Neural crest cell (in vitro differentiated cells): ENCODE results near the gene KDM3B. TPM values are rescaled to one million over a fixed set of nuclear protein-coding genes. Genes with fewer than 3 reads are reported as not detected.

Experiments
- DNase-seq: peaks from one replicate; pipeline ENCODE4 v3.0.0; 2021; ENCODE audit warnings: low read depth, mixed read lengths, low spot score
- H3K27ac Mint-ChIP-seq: one replicate; pipeline ENCODE4 v1.8.0; 2021; ENCODE audit warnings: mild to moderate bottlenecking, mixed read lengths; ENCODE audit not compliant: unreplicated experiment
- H3K27me3 Mint-ChIP-seq: 2 replicates; pipeline ENCODE4 v1.8.0; 2021; ENCODE audit warnings: low read depth, mild to moderate bottlenecking, mixed read lengths
- H3K36me3 Mint-ChIP-seq: 2 replicates; pipeline ENCODE4 v1.8.0; 2021; ENCODE audit warnings: low read depth, mild to moderate bottlenecking, mixed read lengths
- H3K4me1 Mint-ChIP-seq: 2 replicates; pipeline ENCODE4 v1.8.0; 2021; ENCODE audit warnings: mixed read lengths
- H3K4me3 Mint-ChIP-seq: one replicate; pipeline ENCODE4 v1.8.0; 2021; ENCODE audit warnings: mild to moderate bottlenecking, mixed read lengths
- H3K9me3 Mint-ChIP-seq: 2 replicates; pipeline ENCODE4 v1.8.0; 2021; ENCODE audit warnings: mixed read lengths
- CTCF ChIP-seq: fragments of 200-600 bp; sonication (generic); conservative IDR thresholded peaks from 2 replicates; pipeline ENCODE4 v1.5.0; 2021; ENCODE audit warnings: antibody characterized with exemption, mild to moderate bottlenecking
- total RNA-seq: library from RNA; stranded (reverse); gene quantifications from 2 replicates; pipeline ENCODE4 v1.2.1, GENCODE V29; 2021

Gene KDM3B
- total RNA-seq, 1 donor from 2014 or later = 100 TPM

DNA sequence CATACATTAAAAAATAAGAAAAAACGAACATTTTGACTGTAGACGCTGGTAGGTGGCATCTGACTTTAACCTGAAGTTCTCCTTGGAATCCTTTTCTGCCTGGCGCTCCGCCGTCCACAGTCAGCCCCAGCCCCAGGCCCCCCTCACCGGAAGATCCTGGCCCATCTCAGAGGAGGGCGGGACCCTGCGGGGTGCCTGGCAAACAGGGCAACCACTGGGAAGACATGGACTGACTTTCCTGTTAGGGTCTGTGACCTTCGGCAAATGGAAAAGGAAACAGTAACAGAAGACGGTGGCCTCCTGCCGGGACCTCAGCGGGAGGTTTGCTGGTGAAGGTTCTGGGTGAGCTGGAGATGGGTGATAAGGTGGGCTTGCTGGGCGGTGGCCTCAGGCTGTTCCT lies 101.1 kb downstream of the KDM3B start:
- Mint-ChIP-seq H3K27me3 (peaks cover 3% of the 10 kb centered on the region), H3K27ac (no peak overlapping the region), H3K9me3 (no peaks in the 10 kb centered on the region), H3K4me3 (no peak overlapping the region), H3K36me3 (no peaks in the 10 kb centered on the region), H3K4me1 (peaks cover 15% of the 10 kb centered on the region)
- no peak for DNase-seq
- no peak for TF ChIP-seq CTCF

DNA sequence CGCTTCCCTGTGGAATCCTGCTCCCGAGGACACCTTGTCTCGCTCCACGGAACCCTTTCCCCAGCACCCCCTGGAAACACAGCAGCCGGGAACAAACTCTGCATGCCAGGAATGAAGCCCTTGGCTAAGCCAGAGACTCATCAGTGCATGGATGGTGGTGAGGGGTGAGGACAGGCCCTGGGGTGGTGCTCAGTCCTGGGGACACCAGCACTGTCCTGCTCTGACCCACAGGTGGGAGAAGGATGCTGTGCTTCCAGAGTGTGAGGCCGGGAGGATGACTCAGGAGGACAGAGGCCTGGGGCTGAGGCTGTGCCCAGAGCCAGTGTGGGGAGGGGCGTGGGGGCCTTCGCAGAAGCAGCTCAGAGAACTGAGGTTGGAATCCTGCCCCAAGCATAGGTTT lies 101.6 kb downstream of the KDM3B start:
- Mint-ChIP-seq H3K27ac (no peak overlapping the region), H3K9me3 (no peaks in the 10 kb centered on the region), H3K4me3 (no peak overlapping the region), H3K36me3 (no peaks in the 10 kb centered on the region), H3K4me1 (peaks cover 9% of the 10 kb centered on the region), H3K27me3 (peaks cover 3% of the 10 kb centered on the region)
- no peak for TF ChIP-seq CTCF
- no peak for DNase-seq

- DNase-seq = no peak
- no peak overlapping the region for H3K4me3 Mint-ChIP-seq
- H3K36me3 Mint-ChIP-seq = no peaks in the 10 kb centered on the region
- H3K4me1 Mint-ChIP-seq = no peaks in the 10 kb centered on the region
- peaks cover 3% of the 10 kb centered on the region for H3K27me3 Mint-ChIP-seq
- peak overlapping the region; percentile 27 for H3K27ac Mint-ChIP-seq
- TF ChIP-seq CTCF = no peak
- H3K9me3 Mint-ChIP-seq = no peaks in the 10 kb centered on the region
Observed at GRCh38 chr5:138455232-138455930, 102.9 kb downstream of the KDM3B start.

DNA sequence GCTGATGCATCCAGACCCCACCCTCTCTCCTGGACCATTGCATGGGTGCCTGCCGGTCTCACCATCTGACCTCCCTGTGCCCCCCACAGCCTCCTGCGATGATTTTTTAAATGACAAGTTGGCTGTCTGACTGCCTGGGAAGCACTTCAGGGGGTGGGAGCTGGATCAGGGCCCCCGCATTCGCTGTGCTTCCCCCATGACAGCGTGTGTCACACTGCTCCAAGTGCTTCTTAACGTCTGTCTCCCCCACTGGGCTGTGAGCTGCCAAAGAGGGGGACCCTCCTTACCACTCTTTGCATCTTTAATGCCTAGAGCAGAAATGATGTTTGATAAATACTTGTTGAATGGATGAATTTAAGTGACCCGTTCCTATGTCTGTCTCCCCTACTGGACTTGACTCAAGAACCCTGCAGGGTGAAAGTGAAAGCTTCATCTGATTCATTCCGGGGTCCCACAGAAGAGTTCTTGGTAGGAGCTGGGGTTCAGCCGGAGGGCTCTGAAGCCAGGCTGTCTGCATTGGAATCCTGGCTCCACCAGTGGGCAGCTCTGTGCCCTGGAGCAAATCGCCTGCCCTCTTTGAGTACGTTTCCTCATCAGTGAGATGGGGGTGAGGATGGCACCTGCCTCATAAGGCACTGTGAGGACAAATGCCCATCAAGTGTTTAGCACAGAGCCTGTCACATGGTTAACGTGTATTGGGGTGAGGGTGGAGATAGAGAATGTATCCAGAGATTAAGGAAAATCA lies 105.2 kb downstream of the KDM3B start:
- peak overlapping the region; percentile 14 for H3K4me3 Mint-ChIP-seq
- no peak for DNase-seq
- H3K36me3 Mint-ChIP-seq = no peaks in the 10 kb centered on the region
- peaks cover 3% of the 10 kb centered on the region for H3K27me3 Mint-ChIP-seq
- no peak for TF ChIP-seq CTCF
- H3K4me1 Mint-ChIP-seq = no peaks in the 10 kb centered on the region
- no peak overlapping the region for H3K27ac Mint-ChIP-seq
- no peaks in the 10 kb centered on the region for H3K9me3 Mint-ChIP-seq

GRCh38 chr5:138458384-138458783 lies 105.9 kb downstream of the KDM3B start:
- Mint-ChIP-seq H3K27ac (no peak overlapping the region), H3K36me3 (no peaks in the 10 kb centered on the region), H3K27me3 (peaks cover 3% of the 10 kb centered on the region), H3K4me3 (no peak overlapping the region), H3K9me3 (no peaks in the 10 kb centered on the region), H3K4me1 (peaks cover 2% of the 10 kb centered on the region)
- no peak for TF ChIP-seq CTCF
- no peak for DNase-seq
